ENCODE measurements around the gene MS4A6A.
A peak's percentile ranks its signal among the peaks of the same experiment; 100 is the strongest.
"Not testable (repeated sequence)": the region's sequence is repeated elsewhere in the genome, so short reads cannot be mapped to it uniquely, and the experiment has no call there.

Gene MS4A6A

GRCh38 chr11:60183591-60184205 is 815 bp upstream of the MS4A6A start:
- no peak for DNase-seq (ENCODE audit: low spot score)

DNA sequence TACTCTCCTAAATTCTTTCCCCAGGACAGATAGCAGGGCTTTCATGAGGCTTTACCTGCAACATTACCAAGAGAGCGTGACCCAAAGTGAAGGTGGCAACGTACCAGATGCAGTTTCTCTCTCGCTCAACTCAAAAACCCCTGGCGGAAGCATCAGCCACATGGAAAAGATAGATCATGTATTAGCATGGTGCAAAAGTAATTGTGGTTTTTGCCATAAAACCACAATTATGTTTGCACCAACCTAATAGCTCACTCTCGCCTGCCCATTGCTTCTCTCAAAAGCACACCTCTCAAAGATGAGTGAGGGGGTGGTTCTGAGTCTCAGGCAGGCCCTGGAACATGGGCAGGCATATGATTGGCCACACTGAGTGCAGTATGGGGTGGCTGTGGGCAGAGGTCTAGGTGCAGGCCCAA is 7.0 kb downstream of the MS4A6A start:
- no peak for DNase-seq (ENCODE audit: low spot score)

DNA sequence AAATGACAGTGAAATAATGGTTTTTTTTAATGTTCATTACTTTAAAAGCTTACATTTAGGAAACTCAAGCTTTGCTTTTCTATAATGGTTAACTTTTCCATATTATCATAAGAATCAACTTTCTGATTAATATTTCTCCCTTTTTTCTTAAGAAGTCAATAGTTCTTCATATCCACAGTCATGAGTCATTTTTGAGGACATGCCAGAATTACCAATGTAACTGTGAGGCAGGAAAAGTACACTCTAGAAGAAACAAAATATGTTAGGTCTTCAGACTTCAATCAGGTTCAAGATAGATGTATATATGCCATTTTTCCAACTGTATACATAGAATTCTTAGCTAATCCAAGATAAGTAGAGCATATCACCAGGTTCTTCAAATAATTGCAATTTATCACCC is 10.9 kb downstream of the MS4A6A start:
- no peak for DNase-seq (ENCODE audit: low spot score)

DNA sequence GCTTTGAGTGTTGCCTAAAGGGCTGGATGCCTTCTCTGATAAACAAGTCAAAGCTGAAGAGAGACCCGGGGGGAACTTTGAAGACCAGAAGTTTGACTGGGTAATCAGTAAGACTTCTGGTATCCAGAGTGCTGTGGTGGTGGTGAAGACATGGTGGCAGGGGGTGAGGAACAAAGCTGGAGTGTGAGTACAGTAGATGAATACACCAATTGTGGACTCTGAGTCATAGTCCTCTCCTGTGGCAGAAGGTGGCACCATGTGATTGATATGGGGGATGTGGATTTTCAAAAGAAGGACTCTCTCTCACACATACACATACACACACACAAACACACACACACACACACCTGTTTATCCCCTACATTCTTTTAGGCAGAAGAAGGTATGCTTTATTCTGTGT is 12.3 kb downstream of the MS4A6A start:
- no peak for DNase-seq (ENCODE audit: low spot score)

DNA sequence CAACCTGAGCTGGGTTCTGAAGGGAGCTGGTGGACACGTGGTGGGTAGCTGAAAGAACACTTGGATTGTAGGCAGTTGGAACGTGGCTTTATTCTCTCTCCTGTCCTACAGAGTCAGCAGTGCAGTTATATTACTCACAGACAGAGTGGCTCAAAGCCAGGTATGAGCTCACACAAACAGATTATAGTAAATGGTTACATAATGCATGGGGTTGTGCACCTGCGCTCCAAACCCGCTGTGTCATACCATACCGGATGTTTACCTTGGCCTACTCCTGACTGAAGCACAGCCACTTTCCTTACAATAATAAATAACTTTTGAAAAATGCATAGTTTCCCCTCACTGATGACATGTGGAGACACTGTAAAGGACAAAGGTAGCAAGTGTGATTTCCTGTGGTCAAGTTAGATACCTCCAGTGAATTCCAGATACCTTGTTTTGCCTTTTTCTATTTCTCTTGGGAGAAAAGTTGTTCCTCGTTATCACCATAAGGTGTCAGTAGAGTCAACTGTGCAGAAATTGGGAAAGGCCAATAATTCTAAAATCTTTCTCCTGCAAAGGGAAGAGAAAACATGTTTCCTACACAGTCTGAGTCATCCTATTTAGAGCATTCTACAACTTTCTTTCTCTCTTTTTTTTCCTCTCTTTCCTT is 13.5 kb downstream of the MS4A6A start:
- peak; percentile 18 for DNase-seq (ENCODE audit: low spot score)

DNA sequence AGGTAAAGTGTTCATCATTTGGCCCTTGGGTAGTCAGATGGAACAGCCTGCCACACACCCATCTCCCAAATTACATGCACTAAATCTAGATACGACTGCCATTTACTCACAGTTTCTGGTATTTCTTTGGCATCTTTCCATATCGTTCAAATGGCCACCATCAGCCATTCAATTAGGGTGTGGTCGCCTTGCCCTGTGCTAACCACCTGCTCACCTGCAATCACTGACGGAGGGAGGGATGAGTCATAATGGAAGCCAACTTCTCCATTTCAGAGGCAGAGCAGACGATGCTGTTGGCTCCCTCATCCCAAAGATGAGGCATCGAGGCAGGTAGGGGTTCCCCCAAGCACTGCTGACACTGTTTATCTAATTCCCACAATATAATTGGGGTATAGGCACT is 14.6 kb downstream of the MS4A6A start:
- no peak for DNase-seq (ENCODE audit: low spot score)

DNA sequence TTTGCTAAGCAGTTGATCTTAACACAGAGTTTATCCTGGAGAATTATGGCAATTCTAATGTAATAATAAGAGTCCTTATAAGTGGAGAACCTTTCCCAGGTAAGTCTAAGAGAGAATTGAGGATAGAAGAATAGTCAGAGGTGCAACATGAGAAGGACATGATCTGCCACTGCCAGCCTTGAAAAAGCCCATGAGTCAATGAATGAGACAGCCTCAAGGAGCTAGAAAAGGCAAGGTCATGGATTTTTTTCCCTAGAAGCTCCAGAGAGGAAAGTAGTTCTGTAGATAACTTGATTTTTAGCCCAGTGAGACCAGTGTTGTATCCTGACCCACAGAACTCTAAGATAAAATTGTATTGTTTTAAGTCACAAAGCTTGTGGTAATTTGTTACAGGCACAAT is 16.9 kb downstream of the MS4A6A start:
- no peak for DNase-seq (ENCODE audit: low spot score)

DNA sequence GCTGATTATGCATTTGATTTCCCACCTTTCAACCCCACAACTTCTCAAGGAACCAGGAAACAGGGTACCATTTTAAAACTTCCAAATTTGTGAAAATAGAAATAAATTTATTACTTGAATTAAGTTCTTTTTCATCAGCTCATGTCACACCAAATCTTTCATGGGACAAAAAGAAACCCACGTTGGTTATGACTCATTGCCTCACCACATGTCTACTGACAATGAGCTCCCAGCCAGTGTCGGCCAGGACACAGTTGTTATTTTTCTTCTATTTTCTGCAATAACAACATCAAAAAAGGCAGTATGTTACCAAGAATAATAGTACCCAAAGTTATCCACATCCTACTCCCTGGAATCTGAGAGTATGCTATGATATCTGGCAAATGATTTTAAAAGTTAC is 17.3 kb downstream of the MS4A6A start:
- no peak for DNase-seq (ENCODE audit: low spot score)

DNA sequence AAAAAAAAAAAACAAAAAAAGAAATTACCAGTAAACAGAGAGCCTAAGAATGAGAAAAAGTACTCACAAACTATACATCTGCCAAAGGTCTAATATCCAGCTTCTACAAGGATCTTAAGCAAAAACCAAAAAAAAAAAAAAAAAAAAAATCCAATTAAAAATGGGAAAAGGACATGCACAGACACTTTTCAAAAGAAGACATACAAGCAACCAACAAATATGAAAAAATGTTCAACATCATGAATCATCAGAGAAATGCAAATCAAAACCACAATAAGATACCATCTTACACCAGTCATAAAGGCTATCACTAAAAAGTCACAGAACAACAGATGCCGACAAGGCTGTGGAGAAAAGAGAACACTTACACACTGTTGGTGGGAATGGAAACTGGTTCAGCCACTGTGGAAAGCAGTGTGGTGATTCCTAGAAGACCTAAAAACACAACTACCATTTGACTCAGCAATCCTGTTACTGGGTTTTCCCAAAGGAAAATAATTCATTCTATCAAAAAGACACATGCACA is 18.3 kb downstream of the MS4A6A start:
- no peak for DNase-seq (ENCODE audit: low spot score)

DNA sequence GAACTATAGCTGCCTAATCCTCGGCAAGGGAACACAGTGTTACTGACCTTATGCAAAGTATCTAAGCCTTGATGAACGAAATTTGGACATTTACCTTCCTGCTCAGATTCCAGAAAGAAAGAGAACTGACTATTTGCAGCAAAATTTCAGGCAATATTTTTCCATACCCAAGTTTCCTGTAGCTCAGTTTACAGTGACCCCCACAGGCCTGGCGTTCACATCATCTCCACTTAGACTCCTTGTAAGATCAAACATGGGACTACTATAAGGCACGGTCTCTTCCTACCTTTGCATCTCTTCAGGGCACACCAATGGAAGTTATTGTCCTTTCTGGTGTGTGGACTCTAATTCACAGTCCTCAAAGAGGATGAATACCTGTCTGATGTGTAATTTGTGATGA is 21.1 kb downstream of the MS4A6A start:
- DNase-seq (ENCODE audit: low spot score) = no peak

DNA sequence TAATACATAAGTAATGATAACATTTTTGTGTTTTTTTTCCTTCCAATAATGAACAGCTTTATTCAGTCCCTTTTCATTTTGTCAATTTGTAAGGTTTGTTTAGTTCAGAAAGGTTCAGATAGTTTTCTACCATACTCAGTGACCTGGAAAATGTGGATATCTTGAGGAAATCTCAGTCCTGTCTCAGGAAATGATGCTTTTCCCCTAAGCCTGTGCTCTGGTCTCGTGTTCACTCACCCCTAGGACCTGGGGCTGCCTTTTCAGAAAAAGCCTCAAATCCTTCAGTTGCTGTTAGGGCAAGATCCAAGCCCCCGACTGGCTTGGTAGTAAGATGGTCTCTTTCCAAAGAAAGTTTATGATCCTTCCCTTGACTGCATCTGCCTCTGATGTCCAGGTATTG is 21.8 kb downstream of the MS4A6A start:
- DNase-seq (ENCODE audit: low spot score) = no peak

- DNase-seq (ENCODE audit: low spot score) = no peak
These were observed 23.0 kb downstream of the MS4A6A start for GRCh38 chr11:60159868-60160267.

- no peak for DNase-seq (ENCODE audit: low spot score)
These were observed 23.6 kb downstream of the MS4A6A start for GRCh38 chr11:60159284-60159683.

DNA sequence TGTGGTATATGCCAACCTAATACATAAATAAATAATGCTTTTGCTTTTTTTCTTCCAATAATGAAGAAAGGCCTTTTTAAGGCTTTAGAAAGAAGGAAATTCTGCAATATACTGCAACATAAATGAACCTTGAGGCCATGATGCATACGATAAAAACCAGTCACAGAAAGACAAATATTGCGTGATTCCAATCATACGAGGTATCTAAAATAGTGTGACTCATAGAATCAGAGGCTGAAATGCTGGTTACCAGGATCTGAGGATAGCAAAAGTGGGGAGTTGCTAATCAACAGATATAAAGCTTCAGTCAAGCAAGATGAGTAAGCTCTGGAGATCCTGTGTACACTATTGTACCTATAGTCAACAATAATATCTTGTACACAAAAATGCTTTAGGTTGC is 24.2 kb downstream of the MS4A6A start:
- no peak for DNase-seq (ENCODE audit: low spot score)

DNA sequence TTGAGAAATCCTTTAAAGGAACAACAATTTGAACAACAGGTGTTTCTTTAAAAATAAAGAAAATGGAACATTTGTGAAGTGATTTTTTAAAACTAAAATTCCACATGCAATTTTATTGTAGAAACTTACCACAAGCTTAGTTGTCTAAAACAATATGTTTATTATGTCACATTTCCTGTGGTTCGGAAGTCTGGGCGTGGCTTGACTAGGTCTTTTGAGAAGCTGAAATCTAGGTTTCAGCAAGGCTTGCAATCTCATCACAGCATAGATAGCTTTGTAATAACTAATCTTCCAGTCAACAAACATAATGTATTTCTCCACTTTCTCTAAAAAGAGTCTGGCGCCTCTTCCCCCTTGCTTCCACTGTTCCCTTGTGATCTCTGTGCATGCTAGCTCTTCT is 27.0 kb downstream of the MS4A6A start:
- DNase-seq (ENCODE audit: low spot score) = no peak

DNA sequence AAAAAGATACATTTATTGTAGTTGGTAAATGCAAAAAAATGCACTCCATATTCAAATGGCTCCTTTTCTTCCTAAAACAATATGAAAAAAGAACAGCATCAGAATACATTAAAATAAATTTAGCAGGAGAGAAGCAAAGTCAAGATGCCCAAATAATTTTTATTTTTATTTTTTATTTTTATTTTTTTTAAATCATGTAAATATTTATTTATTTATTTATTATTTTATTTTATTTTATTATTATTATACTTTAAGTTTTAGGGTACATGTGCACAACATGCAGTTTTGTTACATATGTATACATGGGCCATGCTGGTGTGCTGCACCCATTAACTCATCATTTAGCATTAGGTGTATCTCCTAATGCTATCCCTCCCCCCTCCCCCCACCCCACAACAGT is 30.2 kb downstream of the MS4A6A start:
- DNase-seq (ENCODE audit: low spot score) = not testable (repeated sequence)

DNA sequence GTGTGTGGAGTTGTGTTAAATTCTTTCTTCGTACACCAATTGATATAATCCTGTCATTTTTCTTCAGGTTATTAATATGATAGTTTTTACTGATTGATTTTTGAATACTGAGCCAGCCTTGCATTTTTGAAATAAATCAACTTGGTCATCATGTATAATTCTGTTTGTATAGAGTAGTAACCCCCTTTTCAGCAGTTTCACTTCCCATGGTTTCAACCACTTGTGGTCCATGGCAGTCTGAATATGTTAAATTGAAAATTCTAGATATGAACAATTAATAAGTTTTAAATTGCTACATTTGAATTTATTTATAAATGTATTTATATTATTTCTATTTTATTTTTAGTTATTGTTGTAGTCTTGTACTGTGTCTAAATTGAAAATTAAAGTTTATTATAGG is 32.6 kb downstream of the MS4A6A start:
- DNase-seq (ENCODE audit: low spot score) = no peak

- DNase-seq (ENCODE audit: low spot score) = no peak
These were observed 37.2 kb downstream of the MS4A6A start for GRCh38 chr11:60145677-60146076.

- DNase-seq (ENCODE audit: low spot score) = no peak
These were observed 39.1 kb downstream of the MS4A6A start for GRCh38 chr11:60143768-60144167.

GRCh38 chr11:60133917-60134316 is 49.0 kb downstream of the MS4A6A start:
- DNase-seq (ENCODE audit: low spot score) = no peak

DNA sequence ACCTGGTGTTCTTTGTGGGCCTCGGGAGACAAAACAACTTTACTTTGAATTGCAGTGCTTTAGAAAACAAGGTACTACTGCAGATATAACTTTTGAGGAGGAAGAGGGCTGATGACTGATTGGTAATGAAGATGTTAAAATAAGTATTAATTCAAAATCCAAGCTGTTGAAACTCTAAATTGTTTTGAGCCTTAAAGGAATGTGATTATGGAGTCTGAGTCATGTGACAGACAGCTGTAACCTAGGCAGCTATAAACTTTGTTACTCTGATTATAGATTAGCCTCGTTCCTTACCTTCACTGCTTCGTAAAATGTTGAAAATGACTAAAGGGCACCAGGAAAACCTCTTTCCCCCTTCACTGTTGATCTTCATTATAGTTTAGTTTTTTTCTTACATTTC is 51.0 kb downstream of the MS4A6A start:
- DNase-seq (ENCODE audit: low spot score) = no peak

DNA sequence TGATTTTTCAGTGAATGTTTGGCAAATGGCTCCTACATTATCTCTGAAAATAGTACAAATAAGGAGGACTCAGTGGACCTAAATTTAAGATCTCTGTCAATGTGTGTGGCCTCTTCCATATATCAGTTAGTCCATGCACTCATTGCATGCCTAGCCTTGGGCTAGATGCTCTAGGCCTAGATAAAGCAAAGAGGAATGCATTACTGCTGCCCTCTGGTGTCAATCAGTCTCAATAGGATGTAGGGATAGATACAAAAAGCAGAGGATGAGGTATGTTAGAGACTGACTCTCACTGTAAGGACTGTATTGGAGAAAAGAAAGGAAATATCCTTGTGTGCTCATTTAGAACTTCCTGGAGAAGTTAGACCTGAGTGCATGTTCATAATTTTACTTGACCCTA is 52.4 kb downstream of the MS4A6A start:
- peak; percentile 17 for DNase-seq (ENCODE audit: low spot score)

- no peak for DNase-seq (ENCODE audit: low spot score)
These were observed 53.0 kb downstream of the MS4A6A start for GRCh38 chr11:60129853-60130252.

GRCh38 chr11:60128866-60129265 is 54.0 kb downstream of the MS4A6A start:
- DNase-seq (ENCODE audit: low spot score) = not testable (repeated sequence)

Data from LoVo (cell line).